Measurements from ENCODE around the gene TRAP1. TPM values are rescaled to one million over a fixed set of nuclear protein-coding genes. Genes with fewer than 3 reads are reported as not detected.

Gene TRAP1
- total RNA-seq, 1 donor from 2014 or later: 97.3 TPM

- no peak for TF ChIP-seq CTCF (IDR thresholded peaks at IDR 0.05; ENCODE audit: partially characterized antibody, unreplicated experiment)
- peaks cover 22% of the 10 kb centered on the region for H3K9me3 Mint-ChIP-seq (ENCODE audit: unreplicated experiment)
- H3K27ac Mint-ChIP-seq (ENCODE audit: unreplicated experiment): peak overlapping the region; percentile 89
- H3K36me3 Mint-ChIP-seq (ENCODE audit: unreplicated experiment): peaks cover 9% of the 10 kb centered on the region
- peaks cover 32% of the 10 kb centered on the region for H3K4me1 Mint-ChIP-seq (ENCODE audit: low read depth, unreplicated experiment)
- peak; percentile 33 for DNase-seq
- peaks cover 36% of the 10 kb centered on the region for H3K27me3 Mint-ChIP-seq (ENCODE audit: unreplicated experiment)
- H3K4me3 Mint-ChIP-seq (ENCODE audit: unreplicated experiment): peak overlapping the region; percentile 71
Measured at GRCh38 chr16:3730161-3731125, 13.1 kb upstream of the TRAP1 start.

- TF ChIP-seq CTCF (IDR thresholded peaks at IDR 0.05; ENCODE audit: partially characterized antibody, unreplicated experiment): no peak
- H3K4me3 Mint-ChIP-seq (ENCODE audit: unreplicated experiment): no peak overlapping the region
- H3K27ac Mint-ChIP-seq (ENCODE audit: unreplicated experiment): peak overlapping the region; percentile 89
- no peak for DNase-seq
- H3K4me1 Mint-ChIP-seq (ENCODE audit: low read depth, unreplicated experiment): peaks cover 37% of the 10 kb centered on the region
- H3K36me3 Mint-ChIP-seq (ENCODE audit: unreplicated experiment): peaks cover 9% of the 10 kb centered on the region
- H3K9me3 Mint-ChIP-seq (ENCODE audit: unreplicated experiment): peaks cover 22% of the 10 kb centered on the region
- H3K27me3 Mint-ChIP-seq (ENCODE audit: unreplicated experiment): peaks cover 31% of the 10 kb centered on the region
Measured at GRCh38 chr16:3729161-3730112, 12.1 kb upstream of the TRAP1 start.

GRCh38 chr16:3728424-3729160 is 11.3 kb upstream of the TRAP1 start:
- Mint-ChIP-seq H3K36me3 (ENCODE audit: unreplicated experiment) (peaks cover 5% of the 10 kb centered on the region), H3K9me3 (ENCODE audit: unreplicated experiment) (peaks cover 20% of the 10 kb centered on the region), H3K27ac (ENCODE audit: unreplicated experiment) (peak overlapping the region; percentile 98), H3K4me3 (ENCODE audit: unreplicated experiment) (no peak overlapping the region), H3K4me1 (ENCODE audit: low read depth, unreplicated experiment) (peaks cover 37% of the 10 kb centered on the region), H3K27me3 (ENCODE audit: unreplicated experiment) (peaks cover 29% of the 10 kb centered on the region)
- DNase-seq: no peak
- TF ChIP-seq CTCF (IDR thresholded peaks at IDR 0.05; ENCODE audit: partially characterized antibody, unreplicated experiment): no peak

GRCh38 chr16:3727806-3728381 is 10.6 kb upstream of the TRAP1 start:
- peaks cover 27% of the 10 kb centered on the region for H3K27me3 Mint-ChIP-seq (ENCODE audit: unreplicated experiment)
- peaks cover 37% of the 10 kb centered on the region for H3K4me1 Mint-ChIP-seq (ENCODE audit: low read depth, unreplicated experiment)
- H3K27ac Mint-ChIP-seq (ENCODE audit: unreplicated experiment): peak overlapping the region; percentile 98
- H3K9me3 Mint-ChIP-seq (ENCODE audit: unreplicated experiment): peaks cover 20% of the 10 kb centered on the region
- peak; percentile 78 for DNase-seq
- H3K36me3 Mint-ChIP-seq (ENCODE audit: unreplicated experiment): peaks cover 5% of the 10 kb centered on the region
- peak overlapping the region; percentile 34 for H3K4me3 Mint-ChIP-seq (ENCODE audit: unreplicated experiment)
- TF ChIP-seq CTCF (IDR thresholded peaks at IDR 0.05; ENCODE audit: partially characterized antibody, unreplicated experiment): no peak
